ENCODE results near the gene ABAT.

ABAT gene

DNA sequence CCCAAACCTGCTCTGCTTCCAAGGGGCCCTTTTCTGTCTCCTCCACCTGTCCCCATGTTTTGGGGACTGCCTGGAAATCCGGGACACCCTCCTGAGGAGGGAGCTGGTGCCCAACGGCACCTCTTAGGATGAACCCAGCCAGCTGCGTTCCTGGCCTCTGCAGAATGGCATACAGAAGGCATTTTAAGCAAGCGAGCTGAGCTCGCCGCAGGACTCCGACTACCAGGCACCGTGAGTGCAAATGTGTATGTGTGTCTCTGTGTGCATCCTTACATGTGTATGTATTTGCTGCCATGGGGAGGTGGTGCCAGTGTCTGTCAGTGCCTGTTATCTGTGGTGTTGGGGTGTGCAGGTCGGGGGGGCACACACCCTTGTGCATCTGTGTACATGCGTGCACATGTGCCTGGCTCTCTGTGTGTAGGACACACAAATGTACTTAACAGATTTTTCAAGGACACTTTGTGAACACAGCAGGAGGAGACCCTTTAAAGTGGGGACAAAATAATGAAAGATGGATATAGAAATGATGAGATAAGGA is 39.3 kb downstream of the ABAT start:
- no peak overlapping the region for H3K4me3 Mint-ChIP-seq
- ATAC-seq (no peak), DNase-seq (no peak)
- no peaks in the 10 kb centered on the region for H3K9me3 Mint-ChIP-seq
- H3K4me1 Mint-ChIP-seq = no peaks in the 10 kb centered on the region
- H3K27me3 Mint-ChIP-seq = no peaks in the 10 kb centered on the region
- peaks cover 12% of the 10 kb centered on the region for H3K36me3 Mint-ChIP-seq (ENCODE audit: low read depth)
- H3K27ac Mint-ChIP-seq = no peak overlapping the region

- Mint-ChIP-seq H3K27ac (no peak overlapping the region), H3K4me1 (no peaks in the 10 kb centered on the region), H3K9me3 (no peaks in the 10 kb centered on the region), H3K36me3 (ENCODE audit: low read depth) (peaks cover 12% of the 10 kb centered on the region), H3K27me3 (no peaks in the 10 kb centered on the region), H3K4me3 (no peak overlapping the region)
- ATAC-seq (no peak), DNase-seq (no peak)
These were observed 39.8 kb downstream of the ABAT start for GRCh38 chr16:8714174-8714573.

DNA sequence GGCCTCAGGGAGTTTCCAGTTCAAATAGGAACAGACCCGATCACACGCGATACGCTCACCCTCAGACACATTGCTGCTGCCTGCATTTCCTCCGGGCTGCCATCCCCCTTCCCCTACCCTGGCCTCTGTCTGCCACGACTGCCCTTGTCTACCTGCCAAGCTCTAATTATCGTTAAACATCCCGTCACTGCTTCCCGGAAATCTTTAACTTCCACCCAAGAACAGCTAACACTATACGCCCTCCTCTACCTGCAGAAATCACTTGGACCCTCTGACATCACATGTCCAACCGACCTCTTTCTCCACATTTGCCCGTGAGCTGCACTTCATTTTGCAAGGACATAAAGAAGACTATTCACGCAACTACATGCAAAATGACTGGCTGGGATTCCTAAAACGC is 40.4 kb downstream of the ABAT start:
- no peak overlapping the region for H3K4me3 Mint-ChIP-seq
- no peak for DNase-seq
- H3K9me3 Mint-ChIP-seq = no peaks in the 10 kb centered on the region
- no peaks in the 10 kb centered on the region for H3K4me1 Mint-ChIP-seq
- ATAC-seq = no peak
- H3K27ac Mint-ChIP-seq = no peak overlapping the region
- H3K27me3 Mint-ChIP-seq = no peaks in the 10 kb centered on the region
- peaks cover 12% of the 10 kb centered on the region for H3K36me3 Mint-ChIP-seq (ENCODE audit: low read depth)

DNA sequence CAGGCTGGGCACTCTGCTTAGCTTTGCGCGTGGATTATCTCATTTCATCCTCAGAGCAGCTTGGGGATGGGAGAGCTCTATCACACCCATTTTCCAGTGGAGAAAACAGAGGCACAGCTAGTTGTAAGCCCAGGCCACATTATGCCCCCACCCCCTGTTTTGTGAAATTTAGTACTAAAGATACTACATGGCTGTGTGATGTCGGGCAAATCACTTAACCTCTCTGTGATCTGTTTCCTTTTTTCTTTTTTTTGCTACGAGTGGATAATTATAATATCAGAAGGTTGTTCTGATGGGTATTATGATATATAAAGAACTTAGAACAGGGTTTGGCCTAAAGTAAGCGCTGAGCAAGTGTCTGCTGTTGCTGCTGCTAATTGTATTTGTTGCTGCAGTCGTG is 41.6 kb downstream of the ABAT start:
- Mint-ChIP-seq H3K4me3 (no peak overlapping the region), H3K9me3 (no peaks in the 10 kb centered on the region), H3K4me1 (no peaks in the 10 kb centered on the region), H3K27ac (no peak overlapping the region), H3K36me3 (ENCODE audit: low read depth) (peaks cover 12% of the 10 kb centered on the region), H3K27me3 (no peaks in the 10 kb centered on the region)
- ATAC-seq (no peak), DNase-seq (no peak)

DNA sequence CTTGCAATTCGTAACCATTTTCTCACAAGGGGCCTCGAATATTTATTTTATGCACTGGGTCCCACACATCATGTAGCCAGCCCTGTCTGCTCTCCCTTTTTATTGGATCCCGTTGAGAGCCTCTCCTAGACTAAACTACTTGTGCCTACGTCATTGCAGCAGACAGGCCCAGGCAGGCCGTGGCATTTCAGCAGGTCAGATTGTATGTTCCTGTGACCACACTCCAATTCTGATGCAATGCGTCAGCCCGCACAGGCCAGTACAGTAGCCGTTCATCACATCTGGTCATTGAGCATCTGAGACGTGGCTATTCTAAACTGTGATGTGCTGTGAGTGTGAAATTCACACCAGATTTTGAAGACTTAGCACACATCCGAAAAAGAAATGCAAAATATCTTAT is 42.2 kb downstream of the ABAT start:
- H3K36me3 Mint-ChIP-seq (ENCODE audit: low read depth) = peaks cover 12% of the 10 kb centered on the region
- H3K9me3 Mint-ChIP-seq = no peaks in the 10 kb centered on the region
- DNase-seq (no peak), ATAC-seq (no peak)
- H3K4me3 Mint-ChIP-seq = no peak overlapping the region
- H3K27ac Mint-ChIP-seq = no peak overlapping the region
- H3K27me3 Mint-ChIP-seq = no peaks in the 10 kb centered on the region
- H3K4me1 Mint-ChIP-seq = no peaks in the 10 kb centered on the region

GRCh38 chr16:8717469-8717868 is 43.1 kb downstream of the ABAT start:
- H3K27ac Mint-ChIP-seq = no peak overlapping the region
- ATAC-seq = no peak
- H3K36me3 Mint-ChIP-seq (ENCODE audit: low read depth) = peaks cover 12% of the 10 kb centered on the region
- H3K9me3 Mint-ChIP-seq = no peaks in the 10 kb centered on the region
- no peak for DNase-seq
- no peaks in the 10 kb centered on the region for H3K4me1 Mint-ChIP-seq
- H3K4me3 Mint-ChIP-seq = no peak overlapping the region
- no peaks in the 10 kb centered on the region for H3K27me3 Mint-ChIP-seq

- Mint-ChIP-seq H3K36me3 (ENCODE audit: low read depth) (peaks cover 12% of the 10 kb centered on the region), H3K9me3 (no peaks in the 10 kb centered on the region), H3K4me3 (no peak overlapping the region), H3K27me3 (no peaks in the 10 kb centered on the region), H3K4me1 (no peaks in the 10 kb centered on the region), H3K27ac (no peak overlapping the region)
- DNase-seq (no peak), ATAC-seq (no peak)
These were observed 43.5 kb downstream of the ABAT start for GRCh38 chr16:8717892-8718415.

GRCh38 chr16:8718851-8719680 is 44.6 kb downstream of the ABAT start:
- Mint-ChIP-seq H3K9me3 (no peaks in the 10 kb centered on the region), H3K27me3 (no peaks in the 10 kb centered on the region), H3K27ac (no peak overlapping the region), H3K4me3 (no peak overlapping the region), H3K4me1 (no peaks in the 10 kb centered on the region), H3K36me3 (ENCODE audit: low read depth) (peaks cover 12% of the 10 kb centered on the region)
- DNase-seq (no peak), ATAC-seq (no peak)

DNA sequence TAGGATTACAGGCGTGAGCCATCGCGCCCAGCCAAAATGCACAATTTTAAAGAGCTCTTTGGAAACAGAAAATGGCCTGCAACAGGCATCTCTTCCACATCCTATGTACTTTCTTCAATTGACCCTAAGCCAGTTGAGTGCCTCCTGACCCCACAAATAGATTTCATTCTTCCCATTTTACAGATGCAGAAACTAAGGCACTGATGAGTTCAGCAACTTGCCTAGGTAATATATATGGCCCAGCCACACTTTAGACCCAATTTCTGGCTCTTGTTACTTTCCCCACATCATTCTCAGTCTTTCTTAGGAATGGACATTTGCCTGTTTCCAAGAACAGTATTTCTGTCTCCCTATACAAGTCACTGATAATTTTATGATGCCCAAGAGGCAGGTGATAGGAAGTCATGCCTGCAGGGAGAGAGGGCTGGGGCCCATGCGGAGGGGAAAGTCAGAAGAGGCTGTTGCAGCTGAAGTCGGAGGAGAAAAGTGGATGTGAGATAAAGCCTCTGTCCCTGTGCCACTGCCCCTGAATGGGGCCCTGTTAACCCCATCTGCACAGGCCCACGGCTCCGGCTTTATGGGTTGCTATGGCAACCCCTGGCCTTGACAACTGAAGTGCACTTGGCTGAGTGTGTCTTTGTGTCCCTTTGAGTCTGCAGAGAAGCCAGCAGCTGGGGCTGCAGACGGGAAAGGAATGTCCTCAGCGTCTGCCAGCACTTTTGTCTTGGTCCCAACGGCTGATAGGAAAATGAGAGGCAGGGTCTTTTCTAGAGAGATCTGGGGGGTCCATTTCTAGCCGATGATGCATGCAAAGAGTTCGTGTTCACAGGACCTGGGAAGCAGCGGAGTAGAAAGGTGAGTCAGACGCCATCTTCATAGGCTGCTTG is 45.9 kb downstream of the ABAT start:
- Mint-ChIP-seq H3K27me3 (no peaks in the 10 kb centered on the region), H3K9me3 (no peaks in the 10 kb centered on the region), H3K27ac (no peak overlapping the region), H3K36me3 (ENCODE audit: low read depth) (peaks cover 7% of the 10 kb centered on the region), H3K4me3 (no peak overlapping the region), H3K4me1 (no peaks in the 10 kb centered on the region)
- no peak for ATAC-seq
- no peak for DNase-seq

DNA sequence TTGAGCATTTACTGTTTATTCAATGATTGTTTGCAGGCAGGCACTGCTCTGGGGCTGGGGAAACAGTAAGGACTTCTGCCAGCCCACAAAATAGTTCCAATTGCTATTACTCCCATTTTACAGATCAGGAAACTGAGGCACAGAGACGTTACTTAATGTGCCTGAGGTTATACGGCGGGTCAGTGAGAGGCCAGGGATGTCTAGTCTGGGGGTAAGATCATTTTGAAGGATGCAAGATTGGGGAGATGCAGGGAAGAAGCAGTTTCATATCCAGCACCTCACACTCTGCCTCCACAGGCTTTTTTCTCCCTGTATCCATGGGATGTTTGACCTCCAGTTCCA is 46.5 kb downstream of the ABAT start:
- H3K36me3 Mint-ChIP-seq (ENCODE audit: low read depth) = peaks cover 7% of the 10 kb centered on the region
- ATAC-seq (no peak), DNase-seq (no peak)
- no peak overlapping the region for H3K4me3 Mint-ChIP-seq
- no peaks in the 10 kb centered on the region for H3K9me3 Mint-ChIP-seq
- peaks cover 3% of the 10 kb centered on the region for H3K4me1 Mint-ChIP-seq
- H3K27me3 Mint-ChIP-seq = no peaks in the 10 kb centered on the region
- no peak overlapping the region for H3K27ac Mint-ChIP-seq

DNA sequence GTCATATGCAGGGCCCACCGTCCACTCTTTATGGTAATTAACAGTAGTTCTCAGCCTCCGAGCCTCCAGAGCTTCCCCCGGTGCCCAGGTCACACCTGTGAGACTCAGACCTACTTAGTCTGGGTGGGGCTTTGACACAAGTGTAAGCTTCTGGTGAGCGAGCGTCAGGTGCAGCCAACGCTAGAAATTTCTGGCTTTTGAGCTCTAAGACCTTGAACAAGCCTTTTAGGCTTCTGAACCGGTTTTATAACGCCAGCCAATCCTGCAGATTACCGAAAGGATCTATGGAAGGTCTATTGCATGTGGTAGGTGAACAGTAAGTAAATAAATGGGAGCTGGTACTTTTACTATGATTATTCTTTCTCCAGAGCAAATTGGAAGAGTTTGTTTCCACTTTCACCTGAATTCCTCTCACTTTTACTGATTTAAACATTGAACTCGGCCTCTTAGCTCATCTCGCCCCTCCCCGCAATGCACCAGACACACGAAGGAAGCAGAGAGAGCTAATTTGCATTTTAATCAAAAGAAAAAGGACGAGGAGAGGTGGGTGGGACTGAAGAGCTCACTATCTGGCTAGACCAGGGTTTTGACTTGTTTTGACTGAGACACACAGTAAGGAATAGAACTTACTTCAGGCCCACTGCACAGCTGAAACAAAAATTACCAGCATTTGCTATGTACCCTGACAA is 47.1 kb downstream of the ABAT start:
- DNase-seq (no peak), ATAC-seq (no peak)
- H3K4me3 Mint-ChIP-seq = no peak overlapping the region

GRCh38 chr16:8722025-8722348 is 47.6 kb downstream of the ABAT start:
- no peak overlapping the region for H3K27ac Mint-ChIP-seq
- H3K4me1 Mint-ChIP-seq = peaks cover 5% of the 10 kb centered on the region
- peaks cover 7% of the 10 kb centered on the region for H3K36me3 Mint-ChIP-seq (ENCODE audit: low read depth)
- no peaks in the 10 kb centered on the region for H3K27me3 Mint-ChIP-seq
- H3K4me3 Mint-ChIP-seq = no peak overlapping the region
- H3K9me3 Mint-ChIP-seq = no peaks in the 10 kb centered on the region
- ATAC-seq = no peak
- DNase-seq = no peak

More for the DNA sequence above, 47.1 kb downstream of the ABAT start:
- Mint-ChIP-seq H3K27me3 (no peaks in the 10 kb centered on the region), H3K27ac (no peak overlapping the region), H3K9me3 (no peaks in the 10 kb centered on the region), H3K4me1 (peaks cover 4% of the 10 kb centered on the region), H3K36me3 (ENCODE audit: low read depth) (peaks cover 7% of the 10 kb centered on the region)

DNA sequence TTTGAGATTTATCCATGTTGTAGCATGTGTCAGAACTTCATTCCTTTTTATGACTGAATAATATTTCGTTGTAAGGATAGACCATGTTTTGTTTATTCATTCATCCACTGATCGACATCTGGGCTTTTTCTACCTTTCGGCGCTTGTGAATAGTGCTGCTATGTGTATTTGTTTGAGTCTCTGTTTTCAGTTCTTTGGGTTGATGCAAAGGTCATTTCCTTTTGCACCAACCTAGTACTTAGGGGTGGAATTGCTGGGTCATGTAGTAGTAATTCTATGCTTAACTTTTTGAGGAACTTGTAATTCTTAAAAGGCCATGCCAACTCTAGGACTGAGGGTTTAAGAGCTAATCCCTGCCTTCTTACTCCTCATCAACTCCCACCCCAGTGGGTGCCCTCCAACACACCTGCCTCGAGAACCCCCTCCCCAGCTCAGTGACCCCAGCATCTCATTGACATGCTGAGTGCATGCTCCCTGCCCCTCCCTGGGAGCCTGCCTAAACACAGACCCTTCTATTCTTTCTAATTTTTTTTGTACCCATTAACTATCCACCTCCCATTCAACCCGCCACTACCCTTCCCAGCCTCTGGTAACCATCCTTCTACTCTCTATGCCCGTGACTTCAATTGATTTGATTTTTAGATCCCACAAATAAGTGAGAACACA is 51.2 kb downstream of the ABAT start:
- Mint-ChIP-seq H3K9me3 (no peaks in the 10 kb centered on the region), H3K4me3 (no peak overlapping the region), H3K4me1 (peaks cover 29% of the 10 kb centered on the region), H3K36me3 (ENCODE audit: low read depth) (no peaks in the 10 kb centered on the region), H3K27ac (no peak overlapping the region), H3K27me3 (no peaks in the 10 kb centered on the region)
- DNase-seq (no peak), ATAC-seq (no peak)

- Mint-ChIP-seq H3K4me1 (peaks cover 29% of the 10 kb centered on the region), H3K9me3 (no peaks in the 10 kb centered on the region), H3K4me3 (no peak overlapping the region), H3K27ac (peak overlapping the region; percentile 87), H3K27me3 (no peaks in the 10 kb centered on the region), H3K36me3 (ENCODE audit: low read depth) (no peaks in the 10 kb centered on the region)
- DNase-seq (no peak), ATAC-seq (no peak)
These were observed 52.9 kb downstream of the ABAT start for GRCh38 chr16:8727131-8727806.

Data from activated naive CD8-positive, alpha-beta T cell treated with anti-CD3 and anti-CD28 coated beads, Interleukin-2, amount 50 U/mL, for 24 hours (primary cell).